ENCODE measurements around the gene NKAPL.

The NKAPL gene

DNA sequence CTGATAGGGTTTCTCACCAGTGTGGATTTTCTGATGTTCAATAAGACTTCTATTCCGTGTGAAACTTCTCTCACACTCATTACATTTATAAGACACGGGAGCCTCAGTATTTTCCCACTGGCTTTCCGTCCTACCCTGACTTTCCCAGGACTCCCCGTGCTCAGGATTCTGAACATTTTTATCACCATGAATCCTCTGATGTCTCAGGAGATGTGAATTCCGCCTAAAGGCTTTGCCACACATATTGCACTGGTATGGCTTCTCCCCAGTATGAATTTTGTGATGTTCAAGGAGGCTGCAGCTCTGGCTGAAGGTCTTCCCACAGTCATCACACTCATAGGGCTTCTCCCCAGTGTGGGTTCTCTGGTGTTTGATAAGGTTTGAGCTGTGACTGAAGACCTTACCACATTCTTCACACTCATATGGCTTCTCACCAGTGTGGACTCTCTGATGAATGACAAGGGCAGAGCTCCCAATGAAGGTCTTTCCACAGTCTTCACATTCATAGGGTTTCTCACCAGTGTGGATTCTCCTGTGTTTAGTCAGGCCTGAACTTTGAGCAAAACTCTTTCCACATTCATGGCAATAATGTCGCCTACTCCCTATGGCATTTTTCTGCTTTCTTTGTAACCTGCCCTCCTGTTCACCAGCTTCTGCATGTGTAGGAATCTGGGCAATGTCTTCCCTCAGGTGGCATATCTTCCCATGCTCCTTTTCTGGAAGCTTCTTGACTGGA, 13.7 kb upstream of the NKAPL start:
- DNase-seq (ENCODE audit: extremely low read depth in 1 of 2, low read depth in 1 of 2), result no peak

DNA sequence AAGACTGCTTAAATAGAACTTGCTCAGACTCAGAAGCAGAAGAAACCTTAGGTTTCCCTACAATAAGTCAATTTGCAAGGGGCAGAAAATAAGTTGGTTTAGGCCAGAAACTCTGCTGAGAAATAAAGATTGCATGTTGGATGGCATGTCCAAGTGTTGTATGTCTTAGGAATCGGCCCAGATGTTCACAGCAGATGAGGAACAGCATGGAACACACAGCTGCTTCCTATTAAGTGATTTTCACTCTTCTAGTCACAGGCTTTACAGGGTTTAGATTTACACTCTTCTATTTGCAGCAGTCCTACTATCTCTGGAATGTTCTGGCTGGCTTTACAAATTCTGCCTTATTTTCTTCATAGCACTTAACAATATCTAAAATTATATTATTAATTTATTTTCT, 10.2 kb upstream of the NKAPL start:
- DNase-seq (ENCODE audit: extremely low read depth in 1 of 2, low read depth in 1 of 2), result no peak

DNA sequence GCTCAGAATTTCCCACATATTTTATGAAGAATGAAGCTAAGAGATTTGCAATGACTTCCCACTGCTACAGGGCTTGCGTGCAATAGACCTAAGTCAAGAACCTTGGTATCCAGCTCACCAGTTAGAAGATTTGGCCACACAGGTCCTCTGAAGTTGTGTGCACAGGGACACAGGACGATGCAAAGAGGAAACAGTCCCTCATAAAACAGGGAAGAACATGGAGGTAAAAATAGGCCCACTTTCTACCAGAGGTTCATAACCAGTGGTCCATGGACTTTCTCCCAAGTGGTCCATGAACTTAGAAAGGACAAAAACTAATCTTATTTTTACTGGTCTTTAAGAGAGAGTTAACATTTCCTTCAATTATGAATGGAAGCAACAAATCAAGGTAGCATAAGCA, 8.3 kb upstream of the NKAPL start:
- DNase-seq (ENCODE audit: extremely low read depth in 1 of 2, low read depth in 1 of 2), result no peak

DNA sequence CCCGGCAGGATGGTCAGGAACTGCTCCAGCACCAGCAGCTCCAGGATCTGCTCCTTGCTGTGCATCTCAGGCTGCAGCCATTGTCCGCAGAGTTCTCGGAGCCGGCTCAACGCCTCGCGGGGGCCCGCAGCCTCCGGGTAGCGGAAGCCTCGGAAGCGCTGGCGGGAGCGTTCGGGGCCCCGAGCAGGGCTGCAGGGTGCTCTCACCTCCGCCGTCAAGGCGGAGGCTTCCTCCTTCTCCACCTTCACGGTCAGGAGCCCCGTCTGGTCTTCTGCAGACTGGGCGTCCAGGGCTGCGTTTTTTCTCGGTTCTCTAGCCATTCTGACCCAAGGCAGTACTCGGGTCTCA, 7.5 kb upstream of the NKAPL start:
- DNase-seq (ENCODE audit: extremely low read depth in 1 of 2, low read depth in 1 of 2), result no peak

DNA sequence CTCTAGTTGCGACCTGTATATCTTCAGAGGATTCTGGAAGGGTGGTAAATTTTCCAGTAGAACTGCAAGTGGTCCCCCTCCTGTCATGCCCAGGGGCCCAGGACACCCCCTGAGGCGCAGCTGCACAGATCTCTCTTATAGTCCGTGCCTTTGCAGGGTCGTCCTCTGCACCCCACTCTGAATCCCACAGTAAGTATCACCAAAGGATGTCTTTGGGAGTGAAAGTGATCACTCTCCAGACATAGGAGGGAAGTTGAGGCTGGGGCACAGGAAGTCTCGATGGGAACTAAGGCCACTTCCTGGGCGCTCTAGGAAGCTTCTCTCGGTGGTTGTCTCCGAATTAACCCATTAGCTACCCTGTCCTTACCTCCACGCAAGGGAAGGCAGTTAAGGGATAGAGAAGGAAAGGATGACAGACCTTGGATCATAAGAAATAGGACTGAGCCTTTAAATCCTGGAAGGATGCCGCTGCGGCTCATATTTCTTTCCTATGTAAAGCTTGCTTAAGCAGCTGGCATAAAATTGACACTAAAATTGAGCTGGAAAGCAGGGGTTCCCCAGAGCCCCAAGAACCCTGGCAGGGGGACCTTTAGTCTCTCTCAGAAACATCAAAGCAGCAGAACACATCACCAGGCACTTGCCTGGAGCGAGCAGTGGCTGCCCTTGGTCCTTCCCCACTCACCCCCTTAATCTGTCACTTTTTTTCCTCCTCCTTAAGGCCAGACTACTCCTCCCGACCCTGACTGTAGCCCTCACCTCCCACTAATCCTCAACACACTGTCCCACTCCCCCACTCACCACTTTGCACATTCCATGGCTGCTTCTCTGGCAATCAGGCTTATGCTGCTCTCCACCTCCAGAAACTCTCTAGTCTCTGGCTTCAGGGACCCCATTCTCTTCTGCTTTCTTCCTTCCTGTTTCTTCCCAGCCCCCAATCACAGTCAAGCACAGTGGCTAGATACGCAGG, 6.8 kb upstream of the NKAPL start, which contains the start of gene ZKSCAN4:
TSS of gene ZKSCAN4 (minus strand) at position 261 of the 967 bp plus-strand sequence. CDS start 289 bp downstream, outside the sequence.
- DNase-seq (ENCODE audit: extremely low read depth in 1 of 2, low read depth in 1 of 2), result peak; percentile 27 to 66

DNA sequence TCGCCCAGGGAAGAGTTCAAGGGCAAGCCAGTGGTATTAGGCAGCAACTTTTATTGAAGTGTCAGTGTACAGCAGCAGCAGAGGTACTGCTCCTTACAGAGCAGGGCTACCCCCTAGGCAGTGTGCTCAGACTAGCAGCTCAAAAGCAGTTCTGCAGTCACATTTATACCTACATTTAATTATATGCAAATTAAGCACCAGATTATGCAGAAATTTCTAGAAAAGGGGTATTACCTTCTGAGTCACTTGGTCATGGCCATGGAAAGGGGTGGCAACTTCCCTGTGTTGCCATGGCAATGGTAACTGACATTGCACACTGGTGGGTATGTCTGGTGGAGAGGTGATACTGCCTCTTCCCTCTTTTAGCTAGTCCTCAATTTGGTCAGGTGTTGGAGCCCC, 5.0 kb upstream of the NKAPL start:
- DNase-seq (ENCODE audit: extremely low read depth in 1 of 2, low read depth in 1 of 2), result no peak

DNA sequence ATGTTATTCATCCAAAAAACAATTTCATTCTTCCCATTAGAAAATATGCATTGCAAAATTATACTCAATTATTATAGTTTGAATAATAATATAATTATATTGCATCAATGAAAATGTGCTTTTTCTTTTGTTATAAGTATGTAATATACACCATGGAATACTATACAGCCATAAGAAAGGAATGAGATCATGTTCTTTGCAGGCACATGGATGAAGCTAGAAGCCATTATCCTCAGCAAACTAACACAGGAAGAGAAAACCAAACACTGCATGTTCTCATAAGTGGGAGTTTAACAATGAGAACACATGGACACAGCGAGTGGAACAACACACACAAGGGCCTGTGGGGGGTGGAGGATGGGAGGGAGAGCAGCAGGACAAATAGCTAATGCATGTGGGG, 2.1 kb upstream of the NKAPL start:
- no peak for DNase-seq (ENCODE audit: extremely low read depth in 1 of 2, low read depth in 1 of 2)

DNA sequence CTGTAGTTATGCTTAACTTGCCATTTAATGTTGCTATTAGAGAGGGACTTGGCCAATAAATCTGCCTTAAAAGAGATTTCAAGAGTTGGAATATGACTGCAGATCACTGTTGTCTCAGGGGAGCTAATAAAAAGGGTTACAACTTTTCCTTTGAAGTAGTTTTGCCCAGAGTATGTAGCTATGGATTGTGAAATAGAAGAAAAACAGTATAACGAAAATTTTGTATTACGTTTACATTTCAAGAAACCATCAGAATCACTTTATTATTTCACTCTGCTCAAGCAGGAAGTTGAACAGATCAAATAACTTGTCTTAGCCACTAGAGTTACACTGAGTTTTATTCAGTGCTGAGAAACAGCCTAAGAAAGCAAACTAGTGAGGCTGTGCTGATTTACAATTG, 4.8 kb downstream of the NKAPL start:
- no peak for DNase-seq (ENCODE audit: extremely low read depth in 1 of 2, low read depth in 1 of 2)

DNA sequence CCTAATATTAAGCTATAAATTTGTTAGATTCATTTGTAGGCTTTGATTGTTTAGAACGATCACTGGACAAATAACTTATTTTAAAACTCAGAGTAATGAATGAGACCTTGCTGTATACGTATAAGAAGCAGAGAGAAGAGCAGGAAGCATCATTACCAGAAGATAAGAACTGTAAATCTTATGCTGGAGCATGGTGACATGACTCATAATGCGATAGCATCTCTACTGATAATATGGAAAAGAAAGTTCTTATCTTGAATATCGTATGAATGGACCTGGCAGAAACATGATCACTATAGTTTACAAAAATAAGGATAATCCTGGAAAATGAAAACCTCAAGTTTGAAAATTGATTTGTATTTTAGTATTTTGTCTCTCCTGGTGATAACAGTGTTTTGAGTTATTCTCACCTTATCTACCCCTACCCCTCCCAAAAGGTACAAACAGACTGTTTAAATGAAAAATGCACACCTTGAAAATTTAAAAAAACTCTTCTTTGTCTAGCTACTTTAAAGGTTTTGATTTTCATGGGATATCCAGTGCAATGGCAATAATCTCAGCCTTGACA, 5.8 kb downstream of the NKAPL start:
- DNase-seq (ENCODE audit: extremely low read depth in 1 of 2, low read depth in 1 of 2), result no peak

DNA sequence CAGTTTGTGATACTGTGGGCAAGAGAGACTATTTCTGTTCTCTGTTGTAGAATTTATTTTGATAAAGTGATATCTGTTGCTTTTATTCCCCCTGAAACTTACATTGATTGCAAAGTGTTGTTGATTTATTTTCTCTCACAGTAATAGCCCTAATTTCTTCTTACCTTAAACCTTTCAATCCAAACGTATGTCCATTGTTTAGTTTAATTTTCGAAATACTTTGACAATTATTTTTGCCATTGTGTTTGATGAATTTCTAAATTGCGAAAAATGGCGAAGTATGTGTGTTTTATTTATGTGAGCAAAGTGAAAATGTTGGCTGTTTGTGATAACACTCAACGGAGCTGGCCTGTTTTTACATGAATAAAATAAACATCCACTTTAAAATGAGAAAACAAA, 7.5 kb downstream of the NKAPL start:
- no peak for DNase-seq (ENCODE audit: extremely low read depth in 1 of 2, low read depth in 1 of 2)

DNA sequence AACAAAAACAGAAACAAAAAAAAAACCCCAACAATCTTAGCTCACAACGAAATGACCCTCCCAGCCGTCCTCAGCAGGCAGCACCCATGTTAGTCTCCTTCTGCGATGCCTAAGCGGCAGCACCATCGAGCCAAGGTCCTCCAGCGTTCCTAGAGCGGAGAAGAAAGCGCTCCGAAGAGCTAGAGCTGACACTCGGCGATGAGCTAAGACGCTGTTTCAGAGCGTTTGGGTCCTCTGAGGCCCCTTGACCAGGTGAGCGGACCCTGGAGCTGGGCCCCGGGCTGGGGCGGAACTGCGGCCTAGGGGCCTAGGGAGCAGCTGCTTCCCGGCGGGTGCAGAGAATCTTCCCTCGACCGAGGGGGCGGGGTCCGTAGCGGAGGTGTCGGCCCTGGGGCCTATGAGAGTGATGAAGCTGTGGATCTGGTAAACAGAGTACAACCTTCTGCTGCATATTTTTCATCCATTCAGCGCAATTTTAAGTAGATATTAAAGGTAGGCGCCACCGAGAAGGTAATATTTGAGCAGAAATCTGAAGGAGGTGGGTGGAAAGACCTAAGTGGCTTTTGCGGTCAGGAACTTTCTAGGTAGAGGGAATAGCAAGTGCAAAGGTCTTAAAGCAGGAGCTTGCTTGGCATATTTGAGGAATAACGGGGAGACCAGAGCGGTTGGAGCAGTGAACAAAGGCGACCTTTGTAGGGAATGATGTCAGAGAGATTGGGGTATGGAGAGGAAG, 8.0 kb downstream of the NKAPL start, which contains the start of gene ZSCAN26:
TSS of gene ZSCAN26 (plus strand) at position 182 of the 733 bp plus-strand sequence. CDS start 4,777 bp downstream, outside the sequence.
- peak; percentile 71 to 72 for DNase-seq (ENCODE audit: extremely low read depth in 1 of 2, low read depth in 1 of 2)

DNA sequence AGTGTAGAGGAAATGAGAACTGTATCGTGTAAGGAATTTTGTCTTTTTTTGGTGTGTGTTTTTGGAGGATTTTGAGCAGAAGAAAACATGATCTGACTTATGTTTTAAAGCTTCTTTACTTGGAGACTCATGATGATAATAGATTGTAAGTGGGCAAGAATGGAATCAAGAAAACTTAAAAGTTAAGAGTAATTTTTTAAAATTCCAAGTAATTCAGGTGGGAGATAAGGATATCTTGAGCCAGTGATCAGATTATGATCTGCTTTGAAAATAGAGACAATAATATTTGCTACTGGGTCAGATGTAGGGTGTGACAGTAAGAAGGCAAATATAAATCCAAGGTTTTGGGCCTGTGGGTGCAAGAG, 8.6 kb downstream of the NKAPL start:
- no peak for DNase-seq (ENCODE audit: extremely low read depth in 1 of 2, low read depth in 1 of 2)

DNA sequence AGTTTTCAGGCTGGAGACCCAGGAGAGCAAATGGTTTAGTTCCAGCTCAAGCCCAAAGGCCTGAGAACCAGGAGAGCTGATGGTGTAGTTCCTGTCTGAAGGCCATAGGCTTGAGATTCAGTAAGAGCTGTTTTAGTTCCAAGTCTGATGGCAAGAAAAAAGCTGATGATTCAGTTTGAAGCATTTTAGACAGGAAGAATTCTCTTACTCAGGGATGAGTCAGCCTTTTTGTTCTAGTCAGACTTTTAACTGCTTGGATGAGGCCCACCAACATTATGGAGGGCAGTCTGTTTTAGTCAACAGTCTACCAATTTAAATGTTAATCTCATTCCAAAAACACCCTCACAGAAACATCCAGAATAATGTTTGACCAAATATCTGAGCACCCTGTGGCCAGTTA, 10.4 kb downstream of the NKAPL start:
- no peak for DNase-seq (ENCODE audit: extremely low read depth in 1 of 2, low read depth in 1 of 2)

DNA sequence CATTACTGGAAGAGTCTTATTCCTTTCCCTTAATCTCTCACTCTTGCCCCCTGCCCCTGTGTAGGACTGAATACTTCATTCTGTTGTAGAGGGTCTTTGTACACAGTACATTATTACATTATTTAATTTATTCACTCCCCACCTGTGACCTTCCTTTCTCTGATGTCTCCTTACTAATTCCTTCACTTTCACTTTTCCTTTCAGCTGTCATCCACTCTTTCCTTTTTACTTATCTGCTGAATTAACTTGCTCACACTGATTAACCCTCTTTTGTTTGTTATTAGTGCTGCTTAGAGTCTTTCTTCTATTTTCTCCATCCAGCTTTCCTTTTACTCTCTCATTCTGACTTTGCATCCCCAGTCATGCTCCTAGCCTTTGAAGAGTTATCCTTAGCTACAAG, 15.8 kb downstream of the NKAPL start:
- DNase-seq (ENCODE audit: extremely low read depth in 1 of 2, low read depth in 1 of 2), result no peak

DNA sequence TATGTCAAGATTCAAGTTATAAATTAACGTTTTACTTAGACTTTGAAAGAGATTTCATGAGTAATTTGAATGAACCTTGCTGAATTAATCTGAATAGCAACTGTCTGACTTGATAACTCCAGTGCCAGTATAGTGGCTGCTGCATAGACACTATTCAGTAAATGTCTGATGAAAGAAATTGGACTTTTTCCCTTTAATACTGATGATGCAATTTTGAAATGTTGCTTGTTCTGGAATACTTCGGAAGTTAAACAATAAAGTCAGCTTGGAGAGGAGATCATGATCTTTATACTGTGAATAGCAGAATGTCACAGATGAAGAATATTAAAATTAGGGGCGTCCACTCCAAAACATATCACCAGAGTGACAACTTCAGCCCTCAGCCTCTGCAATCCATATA, 18.6 kb downstream of the NKAPL start:
- DNase-seq (ENCODE audit: extremely low read depth in 1 of 2, low read depth in 1 of 2), result no peak

DNA sequence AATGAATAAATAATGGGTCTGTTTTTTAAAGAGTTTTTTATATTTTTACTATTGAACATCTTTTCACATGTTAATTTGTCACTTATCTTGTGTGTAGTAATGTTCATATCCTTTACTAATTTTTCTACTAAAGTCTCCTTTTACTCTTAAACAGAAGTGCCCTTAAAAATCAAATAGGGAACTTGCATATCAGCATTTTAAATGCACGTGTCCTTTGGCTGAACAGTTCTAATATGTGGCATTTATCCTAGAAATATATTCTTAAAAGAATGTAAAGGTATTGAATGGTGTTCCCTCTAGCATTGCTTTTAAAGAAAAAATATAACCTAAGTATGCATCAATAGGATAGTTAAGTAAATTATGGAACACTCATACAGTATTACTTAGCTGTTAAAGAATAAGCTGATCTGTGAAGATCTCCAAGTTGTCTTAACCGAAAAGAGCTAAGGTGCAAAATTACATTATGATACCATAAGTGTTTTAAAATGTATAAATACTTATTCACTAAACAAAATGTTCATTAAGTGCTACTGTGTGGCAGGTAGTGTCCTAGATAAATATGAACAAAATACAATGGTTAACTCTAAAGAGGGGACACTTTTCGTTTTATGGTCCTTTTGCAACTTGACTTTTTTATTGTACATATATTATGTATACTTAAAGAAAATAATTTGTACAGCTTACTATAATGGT, 21.6 kb downstream of the NKAPL start:
- DNase-seq (ENCODE audit: extremely low read depth in 1 of 2, low read depth in 1 of 2), result no peak

DNA sequence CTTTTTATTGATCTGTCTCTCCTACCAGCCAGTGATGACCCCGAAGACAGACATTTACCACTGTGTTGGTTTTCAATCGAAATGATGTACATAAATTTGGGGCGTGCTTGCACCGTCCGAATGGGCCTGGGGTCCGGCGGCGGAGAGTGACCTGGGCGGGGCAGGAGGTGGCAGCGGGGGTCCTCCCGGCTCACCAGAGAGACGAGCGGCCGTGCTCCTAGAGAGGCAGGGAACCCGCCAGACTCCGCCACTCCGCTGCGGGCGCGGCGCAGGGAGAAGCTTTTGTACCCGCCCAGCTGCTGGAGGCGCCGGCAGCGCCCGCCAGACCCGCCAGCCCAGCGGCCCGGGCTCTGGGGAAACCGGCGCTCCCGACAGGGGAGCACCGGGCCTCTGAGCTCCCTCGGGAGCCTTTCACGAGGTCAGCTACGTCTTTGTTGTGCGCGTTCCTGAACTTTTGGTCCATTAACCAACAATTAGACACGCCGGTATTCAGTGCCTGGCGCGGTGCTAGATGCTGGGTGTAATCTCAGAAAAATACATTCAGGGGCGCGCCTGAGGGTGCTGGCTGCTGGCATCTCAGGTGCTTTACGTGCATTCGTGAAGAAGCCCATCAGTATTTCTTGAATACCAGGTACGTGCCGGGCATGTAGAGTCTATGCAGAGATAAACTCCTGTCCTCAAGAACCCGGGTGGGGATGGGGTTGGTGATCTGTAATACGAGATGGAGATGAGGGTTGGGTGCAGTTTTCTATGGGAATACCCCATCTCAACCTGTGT, 22.4 kb downstream of the NKAPL start, which contains the start of gene PGBD1:
TSS of gene PGBD1 (plus strand) at position 285 of the 777 bp plus-strand sequence. CDS start 2,242 bp downstream, outside the sequence.
- DNase-seq (ENCODE audit: extremely low read depth in 1 of 2, low read depth in 1 of 2), result peak; percentile 10 to 25

DNA sequence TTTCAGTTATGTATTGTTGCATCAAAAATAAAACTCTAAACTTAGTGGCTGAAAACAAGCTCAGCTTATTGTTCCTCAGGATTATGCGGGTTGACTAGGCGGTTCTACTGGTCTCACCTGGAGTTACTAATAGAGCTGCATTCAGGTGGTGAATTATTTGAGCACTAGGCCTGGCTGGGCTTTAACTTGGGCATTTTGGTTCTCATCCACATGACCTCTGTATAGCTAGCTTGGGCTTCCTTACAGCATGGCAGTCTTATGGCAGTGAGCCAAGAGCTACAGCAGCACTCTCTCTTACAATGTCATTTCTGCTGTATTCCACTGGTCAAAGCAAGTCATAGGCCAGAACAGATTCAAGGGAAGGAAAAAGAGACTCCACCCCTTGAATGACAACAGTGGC, 23.8 kb downstream of the NKAPL start:
- no peak for DNase-seq (ENCODE audit: extremely low read depth in 1 of 2, low read depth in 1 of 2)

DNA sequence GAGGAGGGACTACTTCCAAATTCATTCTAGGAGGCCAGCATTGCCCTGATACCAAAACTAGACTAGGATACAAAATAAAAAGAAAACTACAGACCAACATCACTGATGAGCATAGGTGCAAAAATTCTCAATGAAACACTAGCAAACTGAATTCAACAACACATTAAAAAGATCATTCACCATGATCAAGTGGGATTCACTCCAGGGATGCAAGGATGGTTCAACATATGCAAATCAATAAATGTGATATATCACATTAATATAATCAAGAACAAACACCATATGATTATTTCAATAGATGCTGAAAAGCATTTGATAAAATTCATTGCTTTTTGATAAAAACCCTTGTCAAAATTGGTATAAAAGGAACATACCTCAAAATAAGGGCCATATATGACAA, 32.5 kb downstream of the NKAPL start:
- DNase-seq (ENCODE audit: extremely low read depth in 1 of 2, low read depth in 1 of 2), result no peak
